H9 (cell line): Measurements from ENCODE around the gene CTSE. TPM values are rescaled to one million over a fixed set of nuclear protein-coding genes. Genes with fewer than 3 reads are reported as not detected.

ENCODE experiments used
- DNase-seq: peaks from one replicate; pipeline ENCODE4 v3.0.0-alpha.2; 2017
- H2AFZ ChIP-seq: one replicate; pipeline ENCODE4 v1.6.1; 2013; ENCODE audit warnings: mild to moderate bottlenecking, low read length, control low read depth, moderate library complexity
- H2AK5ac ChIP-seq: 2 replicates; pipeline ENCODE4 v1.6.1; 2013; ENCODE audit warnings: low read length, control low read depth, mixed read lengths; ENCODE audit not compliant: insufficient read length
- H2BK120ac ChIP-seq: one replicate; pipeline ENCODE4 v1.6.1; 2013; ENCODE audit warnings: low read depth, mild to moderate bottlenecking, low read length, control low read depth, inconsistent platforms; ENCODE audit not compliant: poor library complexity, severe bottlenecking
- H2BK12ac ChIP-seq: 2 replicates; pipeline ENCODE4 v1.6.1; 2013; ENCODE audit warnings: low read length, control low read depth, mixed read lengths, low read depth; ENCODE audit not compliant: insufficient read length
- H2BK15ac ChIP-seq: 2 replicates; pipeline ENCODE4 v1.6.1; 2013; ENCODE audit warnings: low read depth, low read length, control low read depth
- H2BK20ac ChIP-seq: one replicate; pipeline ENCODE4 v1.6.1; 2013; ENCODE audit warnings: low read depth, mild to moderate bottlenecking, low read length, control low read depth, inconsistent platforms; ENCODE audit not compliant: poor library complexity, severe bottlenecking
- H2BK5ac ChIP-seq: 2 replicates; pipeline ENCODE4 v1.6.1; 2013; ENCODE audit warnings: low read length, control low read depth, mixed read lengths; ENCODE audit not compliant: insufficient read length
- H3K14ac ChIP-seq: 2 replicates; pipeline ENCODE4 v1.6.1; 2013; ENCODE audit warnings: low read length, control low read depth; ENCODE audit not compliant: insufficient read depth
- H3K18ac ChIP-seq: 2 replicates; pipeline ENCODE4 v1.6.1; 2013; ENCODE audit warnings: low read depth, mild to moderate bottlenecking, mixed read lengths, low read length, control low read depth; ENCODE audit not compliant: insufficient read length
- H3K23ac ChIP-seq: 2 replicates; pipeline ENCODE4 v1.6.1; 2013; ENCODE audit warnings: low read length, control low read depth, mixed read lengths, low read depth; ENCODE audit not compliant: insufficient read length
- H3K23me2 ChIP-seq: 2 replicates; pipeline ENCODE4 v1.6.1; 2013; ENCODE audit warnings: low read depth, mild to moderate bottlenecking, mixed read lengths, low read length, control low read depth; ENCODE audit not compliant: insufficient read length, poor library complexity, severe bottlenecking
- H3K27ac ChIP-seq: 2 replicates; pipeline ENCODE4 v1.5.1; 2013; ENCODE audit warnings: low read length, control low read depth, mixed read lengths, low read depth; ENCODE audit not compliant: insufficient read length
- H3K27me3 ChIP-seq: 2 replicates; pipeline ENCODE4 v1.6.1; 2013; ENCODE audit warnings: low read length, control low read depth, inconsistent platforms; ENCODE audit not compliant: insufficient read depth
- H3K4ac ChIP-seq: 2 replicates; pipeline ENCODE4 v1.6.1; 2013; ENCODE audit warnings: low read depth, mild to moderate bottlenecking, control low read depth, inconsistent platforms, low read length, moderate library complexity
- H3K4me1 ChIP-seq: 2 replicates; pipeline ENCODE4 v1.6.1; 2013; ENCODE audit warnings: low read length, control low read depth, inconsistent platforms; ENCODE audit not compliant: insufficient read depth
- H3K4me2 ChIP-seq: 2 replicates; pipeline ENCODE4 v1.6.1; 2013; ENCODE audit warnings: low read length, control low read depth, mixed read lengths; ENCODE audit not compliant: insufficient read length, insufficient read depth
- H3K56ac ChIP-seq: 2 replicates; pipeline ENCODE4 v1.6.1; 2013; ENCODE audit warnings: low read depth, mild to moderate bottlenecking, mixed read lengths, low read length, control low read depth; ENCODE audit not compliant: insufficient read length
- H3K79me1 ChIP-seq: 2 replicates; pipeline ENCODE4 v1.6.1; 2013; ENCODE audit warnings: low read depth, mild to moderate bottlenecking, moderate library complexity, low read length, control low read depth, inconsistent platforms; ENCODE audit not compliant: insufficient read depth, poor library complexity, severe bottlenecking
- H3K79me2 ChIP-seq: 2 replicates; pipeline ENCODE4 v1.6.1; 2013; ENCODE audit warnings: low read length, control low read depth, inconsistent platforms; ENCODE audit not compliant: insufficient read depth
- H3K9ac ChIP-seq: 2 replicates; pipeline ENCODE4 v1.6.1; 2013; ENCODE audit warnings: low read length, control low read depth, mixed read lengths; ENCODE audit not compliant: insufficient read length; ENCODE audit errors: extremely low read depth
- H3K9me3 ChIP-seq: one replicate; pipeline ENCODE4 v1.6.1; 2013; ENCODE audit warnings: low read depth, low read length, inconsistent platforms; ENCODE audit not compliant: control insufficient read depth
- H3T11ph ChIP-seq: one replicate; pipeline ENCODE4 v1.6.1; 2013; ENCODE audit warnings: mild to moderate bottlenecking, low read length, control low read depth, inconsistent platforms
- H4K20me1 ChIP-seq: one replicate; pipeline ENCODE4 v1.6.1; 2013; ENCODE audit not compliant: control insufficient read depth, insufficient read length, insufficient read depth
- H4K5ac ChIP-seq: 2 replicates; pipeline ENCODE4 v1.6.1; 2013; ENCODE audit warnings: low read depth, mild to moderate bottlenecking, mixed read lengths, low read length, control low read depth; ENCODE audit not compliant: insufficient read length
- H4K8ac ChIP-seq: replicated peaks from 2 replicates; pipeline ENCODE4 v1.6.1; 2013; ENCODE audit warnings: low read length, control low read depth, mixed read lengths, low read depth; ENCODE audit not compliant: insufficient read length
- H4K91ac ChIP-seq: 2 replicates; pipeline ENCODE4 v1.6.1; 2013; ENCODE audit warnings: low read depth, mild to moderate bottlenecking, moderate library complexity, mixed read lengths, low read length, control low read depth; ENCODE audit not compliant: insufficient read length
- H3K27ac Mint-ChIP-seq, 3 experiments: 2 replicates in 2 of 3; 3 replicates in 1 of 3; pipeline ENCODE4 v1.8.0; 2020 to 2021; ENCODE audit warnings: mixed read lengths in 3 of 3, mild to moderate bottlenecking in 1 of 3, moderate library complexity in 1 of 3
- H3K27me3 Mint-ChIP-seq: 2 replicates; pipeline ENCODE4 v1.8.0; 2021; ENCODE audit warnings: low read depth, mild to moderate bottlenecking, moderate library complexity, mixed read lengths
- H3K36me3 Mint-ChIP-seq, 3 experiments: 2 replicates in 2 of 3; 3 replicates in 1 of 3; pipeline ENCODE4 v1.8.0; 2020 to 2021; ENCODE audit warnings: low read depth in 3 of 3, mixed read lengths in 3 of 3; ENCODE audit not compliant: insufficient read depth in 1 of 3
- H3K4me1 Mint-ChIP-seq, 2 experiments: 2 replicates each; pipeline ENCODE4 v1.8.0; 2020; ENCODE audit warnings: mixed read lengths in 2 of 2
- H3K4me3 Mint-ChIP-seq, 2 experiments: 2 replicates in 1 of 2; 3 replicates in 1 of 2; pipeline ENCODE4 v1.8.0; 2020 to 2021; ENCODE audit warnings: mild to moderate bottlenecking in 2 of 2, mixed read lengths in 2 of 2, moderate library complexity in 1 of 2
- H3K9me3 Mint-ChIP-seq, 2 experiments: 2 replicates in 1 of 2; 3 replicates in 1 of 2; pipeline ENCODE4 v1.8.0; 2020; ENCODE audit warnings: mild to moderate bottlenecking in 2 of 2, mixed read lengths in 2 of 2, moderate library complexity in 1 of 2
- WGBS: extraction: QIAGEN DNeasy Blood & Tissue Kit; methylation state at CpG from one replicate; pipeline ENCODE4 v1.1.7; 2013; ENCODE audit warnings: missing lambda C conversion rate, low lambda C conversion rate, mixed read lengths; ENCODE audit not compliant: insufficient read length; ENCODE audit errors: extremely low coverage; 5-methylcytosine and 5-hydroxymethylcytosine counted together
- total RNA-seq: library from RNA; stranded (reverse); gene quantifications from 2 replicates; pipeline ENCODE4 v1.2.1, GENCODE V29; 2021
- TF ChIP-seq, protein P1 (sequence below): fragments of 200-600 bp; sonication (generic); conservative IDR thresholded peaks from 3 replicates; pipeline ENCODE4 v1.8.0; 2021; ENCODE audit warnings: antibody characterized with exemption, mild to moderate bottlenecking

The CTSE gene
- total RNA-seq, 1 experiment from 2014 or later: not detected

DNA sequence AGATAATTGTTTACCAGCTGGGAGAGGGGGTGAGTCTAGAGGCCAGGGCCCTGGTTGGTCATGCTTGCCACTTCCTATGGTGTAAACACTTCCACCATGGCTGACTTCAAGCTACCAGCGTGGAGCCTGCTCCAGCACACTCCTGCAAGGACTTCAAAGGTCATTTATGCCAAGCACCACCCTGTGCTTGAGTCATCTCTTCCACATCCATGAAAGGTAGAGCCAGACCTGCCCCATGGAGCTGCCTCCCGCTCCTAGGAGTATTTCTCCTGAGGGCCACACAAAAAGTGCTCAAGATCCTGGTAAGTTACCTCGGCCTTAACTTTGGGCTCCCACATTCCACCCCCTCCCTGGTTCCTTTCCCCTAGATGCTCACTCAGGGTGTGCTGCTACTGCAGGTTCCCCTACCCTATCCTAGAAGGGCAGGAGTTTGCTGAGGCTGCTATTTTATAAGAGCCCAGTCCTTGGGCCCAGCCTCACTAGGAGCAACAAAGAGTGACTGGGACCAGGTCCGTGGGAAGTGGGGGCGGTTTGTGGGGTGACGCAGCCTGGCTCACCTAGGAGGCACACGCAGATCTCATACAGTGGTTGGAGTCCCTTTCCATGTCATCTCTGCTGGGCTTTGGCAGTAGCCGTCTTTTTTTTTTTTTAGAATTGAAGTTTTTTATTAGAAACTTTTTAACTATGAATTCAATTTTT is 22.9 kb downstream of the CTSE start:
- WGBS: no CpG with 5 or more reads among the region's 8 CpGs
- no peak overlapping the region for H2BK15ac ChIP-seq
- Mint-ChIP-seq H3K9me3 (peaks cover 0 to 3% of the 10 kb centered on the region in 2 experiments; a peak in 2 of 5 replicates), H3K4me3 (no peak overlapping the region), H3K36me3 (no peaks in the 10 kb centered on the region; a peak in 2 of 7 replicates), H3K4me1 (peaks cover 24 to 39% of the 10 kb centered on the region in 2 experiments), H3K27ac (no peak overlapping the region), H3K27me3 (peaks cover 24% of the 10 kb centered on the region)
- H3K9me3 ChIP-seq: no peaks in the 10 kb centered on the region
- H4K91ac ChIP-seq: no peak overlapping the region
- H2BK120ac ChIP-seq: no peak overlapping the region
- no peak overlapping the region for H3K4ac ChIP-seq
- TF ChIP-seq, protein P1, sequence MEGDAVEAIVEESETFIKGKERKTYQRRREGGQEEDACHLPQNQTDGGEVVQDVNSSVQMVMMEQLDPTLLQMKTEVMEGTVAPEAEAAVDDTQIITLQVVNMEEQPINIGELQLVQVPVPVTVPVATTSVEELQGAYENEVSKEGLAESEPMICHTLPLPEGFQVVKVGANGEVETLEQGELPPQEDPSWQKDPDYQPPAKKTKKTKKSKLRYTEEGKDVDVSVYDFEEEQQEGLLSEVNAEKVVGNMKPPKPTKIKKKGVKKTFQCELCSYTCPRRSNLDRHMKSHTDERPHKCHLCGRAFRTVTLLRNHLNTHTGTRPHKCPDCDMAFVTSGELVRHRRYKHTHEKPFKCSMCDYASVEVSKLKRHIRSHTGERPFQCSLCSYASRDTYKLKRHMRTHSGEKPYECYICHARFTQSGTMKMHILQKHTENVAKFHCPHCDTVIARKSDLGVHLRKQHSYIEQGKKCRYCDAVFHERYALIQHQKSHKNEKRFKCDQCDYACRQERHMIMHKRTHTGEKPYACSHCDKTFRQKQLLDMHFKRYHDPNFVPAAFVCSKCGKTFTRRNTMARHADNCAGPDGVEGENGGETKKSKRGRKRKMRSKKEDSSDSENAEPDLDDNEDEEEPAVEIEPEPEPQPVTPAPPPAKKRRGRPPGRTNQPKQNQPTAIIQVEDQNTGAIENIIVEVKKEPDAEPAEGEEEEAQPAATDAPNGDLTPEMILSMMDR: no peak
- no peaks in the 10 kb centered on the region for H3K79me2 ChIP-seq
- no peak overlapping the region for H4K8ac ChIP-seq
- H3K4me2 ChIP-seq: no peak overlapping the region
- H2BK5ac ChIP-seq: no peak overlapping the region
- peaks cover 8% of the 10 kb centered on the region; the same call in 1 of the 2 replicates for H3K27me3 ChIP-seq
- no peak overlapping the region for H2BK20ac ChIP-seq
- no peak overlapping the region for H3K56ac ChIP-seq
- H3K23me2 ChIP-seq: peaks cover 3% of the 10 kb centered on the region
- H3K23ac ChIP-seq: no peak overlapping the region
- no peak overlapping the region for H2AK5ac ChIP-seq
- H4K5ac ChIP-seq: no peak overlapping the region
- no peaks in the 10 kb centered on the region for H4K20me1 ChIP-seq
- H3K14ac ChIP-seq: no peak overlapping the region
- no peak overlapping the region for H3K18ac ChIP-seq
- no peaks in the 10 kb centered on the region for H3K79me1 ChIP-seq
- no peak overlapping the region for H3T11ph ChIP-seq
- no peak overlapping the region for H2AFZ ChIP-seq
- H3K4me1 ChIP-seq: no peaks in the 10 kb centered on the region
- no peak overlapping the region for H3K27ac ChIP-seq
- H3K9ac ChIP-seq: no peak overlapping the region
- no peak overlapping the region for H2BK12ac ChIP-seq
- DNase-seq: peak; percentile 22
